HepG2 (cell line): ENCODE results near the gene TXN2. TPM values are rescaled to one million over a fixed set of nuclear protein-coding genes. Genes with fewer than 3 reads are reported as not detected.
A peak's percentile ranks its signal among the peaks of the same experiment; 100 is the strongest.

Source experiments
- ELF3 ChIP-seq: IDR thresholded peaks from 2 replicates; pipeline ENCODE4 v1.6.1; 2016; ENCODE audit warnings: missing genetic modification reagents, missing compliant biosample characterization
- GATA4 ChIP-seq: sonication (generic); IDR thresholded peaks from 2 replicates; pipeline ENCODE4 v1.6.1; 2016; ENCODE audit warnings: antibody characterized with exemption, low read depth, borderline replicate concordance
- MTF2 ChIP-seq: sonication (generic); formaldehyde crosslinking; IDR thresholded peaks from 2 replicates; pipeline ENCODE4 v1.5.0; 2020; ENCODE audit warnings: missing genetic modification reagents, borderline replicate concordance
- NBN ChIP-seq: fragments of 450-650 bp; conservative IDR thresholded peaks from 2 replicates; pipeline ENCODE4 v1.6.1; 2017
- NCOR1 ChIP-seq: fragments of 200-600 bp; sonication (generic); IDR thresholded peaks from 2 replicates; pipeline ENCODE4 v1.7.0; 2017; ENCODE audit warnings: antibody characterized with exemption, low read length, borderline replicate concordance
- PHF5A ChIP-seq: IDR thresholded peaks from one replicate; pipeline ENCODE4 v1.6.1; 2018; ENCODE audit warnings: low read depth, missing genetic modification reagents; ENCODE audit not compliant: unreplicated experiment
- PITX1 ChIP-seq: sonication (generic); formaldehyde crosslinking; IDR thresholded peaks from 2 replicates; pipeline ENCODE4 v1.5.1; 2020; ENCODE audit warnings: mild to moderate bottlenecking, missing genetic modification reagents
- SRSF4 ChIP-seq: fragments of 200-400 bp; formaldehyde crosslinking; IDR thresholded peaks from one replicate; pipeline ENCODE4 v1.6.1; 2018; ENCODE audit warnings: mild to moderate bottlenecking, low read depth, low read length, moderate library complexity; ENCODE audit not compliant: poor library complexity, severe bottlenecking
- TARDBP ChIP-seq: sonication (generic); formaldehyde crosslinking; IDR thresholded peaks from 2 replicates; pipeline ENCODE4 v1.8.0; 2022; ENCODE audit warnings: mild to moderate bottlenecking, missing genetic modification reagents
- XBP1 ChIP-seq: sonication (generic); formaldehyde crosslinking; IDR thresholded peaks from 2 replicates; pipeline ENCODE4 v1.5.0; 2020; ENCODE audit warnings: missing genetic modification reagents
- ZBTB10 ChIP-seq: sonication (generic); formaldehyde crosslinking; IDR thresholded peaks from 2 replicates; pipeline ENCODE4 v1.4.0; 2020; ENCODE audit warnings: missing genetic modification reagents, borderline replicate concordance
- ZEB1 ChIP-seq: IDR thresholded peaks from 2 replicates; pipeline ENCODE4 v1.6.1; 2012; ENCODE audit warnings: mild to moderate bottlenecking, low read depth, inconsistent platforms; ENCODE audit not compliant: insufficient replicate concordance
- ZMYM3 ChIP-seq: sonication (generic); formaldehyde crosslinking; IDR thresholded peaks from 2 replicates; pipeline ENCODE4 v1.5.1; 2020; ENCODE audit warnings: mild to moderate bottlenecking, missing genetic modification reagents
- ZMYM4 ChIP-seq: sonication (generic); formaldehyde crosslinking; IDR thresholded peaks from 2 replicates; pipeline ENCODE4 v1.8.1; 2023; ENCODE audit warnings: mild to moderate bottlenecking, missing genetic modification reagents
- ZNF12 ChIP-seq: sonication (generic); formaldehyde crosslinking; IDR thresholded peaks from 2 replicates; pipeline ENCODE4 v1.5.0; 2020; ENCODE audit warnings: missing genetic modification reagents
- ZNF296 ChIP-seq: sonication (generic); formaldehyde crosslinking; conservative IDR thresholded peaks from 2 replicates; pipeline ENCODE4 v1.5.0; 2020; ENCODE audit warnings: mild to moderate bottlenecking, missing genetic modification reagents
- ZNF335 ChIP-seq: sonication (generic); formaldehyde crosslinking; IDR thresholded peaks from 2 replicates; pipeline ENCODE4 v1.4.0; 2020; ENCODE audit warnings: missing genetic modification reagents
- ZNF678 ChIP-seq: sonication (generic); formaldehyde crosslinking; IDR thresholded peaks from 2 replicates; pipeline ENCODE4 v1.4.0; 2020; ENCODE audit warnings: mild to moderate bottlenecking, missing genetic modification reagents
- ZNF737 ChIP-seq: sonication (generic); formaldehyde crosslinking; IDR thresholded peaks from 2 replicates; pipeline ENCODE4 v1.5.0; 2020; ENCODE audit warnings: missing genetic modification reagents, mild to moderate bottlenecking, borderline replicate concordance
- ZNF777 ChIP-seq: sonication (generic); formaldehyde crosslinking; IDR thresholded peaks from 2 replicates; pipeline ENCODE4 v1.4.0; 2020; ENCODE audit warnings: missing genetic modification reagents
- ZSCAN30 ChIP-seq: sonication (generic); formaldehyde crosslinking; IDR thresholded peaks from 2 replicates; pipeline ENCODE4 v1.5.0; 2020; ENCODE audit warnings: mild to moderate bottlenecking, missing genetic modification reagents
- polyA plus RNA-seq, 8 experiments: library from polyadenylated mRNA; depleted of rRNA in 3 of 8; stranded (reverse) in 7 of 8; unstranded in 1 of 8; fragments of >200 nt; fragmentation: Illumina TruSeq in 4 of 8; extraction: Trizol in 4 of 8; gene quantifications; 2 replicates each; pipeline versions ENCODE4 v1.2.1 to v1.2.3, GENCODE V29; 2011 to 2016; ENCODE audit warnings: low read depth in 4 of 8, missing spikeins in 1 of 8, mixed read lengths in 1 of 8; ENCODE audit not compliant: insufficient read depth in 1 of 8
- total RNA-seq, 5 experiments: library from RNA; depleted of rRNA; stranded (reverse); fragments of >200 nt; fragmentation: Illumina TruSeq; extraction: Trizol; gene quantifications; 2 replicates each; pipeline ENCODE4 v1.2.3, GENCODE V29; 2016; ENCODE audit warnings: low read depth in 1 of 5
- TF ChIP-seq, protein P1 (sequence below): sonication (generic); formaldehyde crosslinking; IDR thresholded peaks from 2 replicates; pipeline ENCODE4 v1.8.0; 2022; ENCODE audit warnings: mild to moderate bottlenecking, missing genetic modification reagents
- TF ChIP-seq, protein P2 (sequence below): sonication (generic); formaldehyde crosslinking; IDR thresholded peaks from 2 replicates; pipeline ENCODE4 v1.5.1; 2020; ENCODE audit warnings: mild to moderate bottlenecking, missing genetic modification reagents

TXN2 gene
- total and polyA plus RNA-seq, 2 of the 13 experiments (the other 11 are each of a cell fraction or from before 2014, with no cell fraction given), result 41.4 to 109 TPM

DNA sequence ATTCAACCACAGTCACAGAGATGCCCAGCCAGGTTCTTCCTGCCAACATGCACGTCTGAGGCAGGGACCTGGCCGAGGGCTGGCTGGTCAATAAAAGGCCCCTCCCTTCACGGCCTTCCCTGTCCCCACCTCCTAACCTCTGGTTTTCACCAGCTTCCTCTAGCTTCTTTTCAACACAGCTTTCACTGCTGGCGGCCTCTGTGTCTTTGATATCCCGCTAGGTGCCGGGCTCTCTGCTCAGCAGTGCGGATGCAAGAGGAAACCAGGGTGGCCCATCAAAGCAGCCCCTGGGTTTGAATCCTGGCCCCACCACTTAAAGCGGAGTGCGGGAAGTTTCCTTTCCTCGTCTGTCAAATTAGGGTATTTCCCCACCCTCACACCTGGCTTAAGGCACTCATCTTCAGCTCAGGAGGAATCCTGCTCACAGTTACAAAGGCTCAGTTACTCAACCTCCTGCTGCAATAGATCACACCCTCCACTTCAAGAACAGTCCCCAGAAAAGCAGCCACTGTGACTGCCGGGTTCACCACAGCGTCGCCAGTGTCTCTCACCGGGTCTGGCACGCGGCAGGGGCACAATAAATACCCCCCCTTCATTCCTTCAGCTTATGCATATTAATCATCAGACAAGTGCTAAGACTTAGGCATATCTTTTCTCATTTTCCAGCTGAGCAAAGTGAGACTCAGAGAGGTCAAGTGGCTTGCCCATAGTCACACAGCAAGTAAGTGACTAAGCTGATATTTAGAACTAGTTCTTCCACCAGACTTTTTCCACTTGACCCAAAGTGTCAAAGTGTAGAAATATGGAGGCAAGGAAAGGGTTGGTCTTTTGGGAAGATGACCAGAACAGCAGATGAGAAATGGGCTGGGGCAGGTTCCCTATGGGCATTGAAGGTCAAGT, 45.7 kb downstream of the TXN2 start (continued):
- TF ChIP-seq ZBTB10 (peak; percentile 55; the same call in 1 of the 2 replicates), NCOR1 (no peak; the same call in 1 of the 2 replicates), PHF5A (CRISPR knock-in tag) (no peak), ZNF737 (CRISPR knock-in tag) (no peak), PITX1 (CRISPR knock-in tag) (peak; percentile 56; the same call in 1 of the 2 replicates), ZNF12 (no peak), NBN (no peak), ZEB1 (no peak), ELF3 (CRISPR knock-in tag) (peak; percentile 86), XBP1 (CRISPR knock-in tag) (peak; percentile 22; the same call in 1 of the 2 replicates), GATA4 (no peak), ZNF777 (CRISPR knock-in tag) (no peak), ZMYM4 (CRISPR knock-in tag) (no peak; the same call in 1 of the 2 replicates), ZSCAN30 (no peak), ZNF678 (no peak), ZMYM3 (CRISPR knock-in tag) (peak; percentile 97), TARDBP (peak; percentile 93), ZNF335 (CRISPR knock-in tag) (no peak), ZNF296 (CRISPR knock-in tag) (no peak), SRSF4 (no peak), MTF2 (CRISPR knock-in tag) (no peak)
- TF ChIP-seq, protein P1, sequence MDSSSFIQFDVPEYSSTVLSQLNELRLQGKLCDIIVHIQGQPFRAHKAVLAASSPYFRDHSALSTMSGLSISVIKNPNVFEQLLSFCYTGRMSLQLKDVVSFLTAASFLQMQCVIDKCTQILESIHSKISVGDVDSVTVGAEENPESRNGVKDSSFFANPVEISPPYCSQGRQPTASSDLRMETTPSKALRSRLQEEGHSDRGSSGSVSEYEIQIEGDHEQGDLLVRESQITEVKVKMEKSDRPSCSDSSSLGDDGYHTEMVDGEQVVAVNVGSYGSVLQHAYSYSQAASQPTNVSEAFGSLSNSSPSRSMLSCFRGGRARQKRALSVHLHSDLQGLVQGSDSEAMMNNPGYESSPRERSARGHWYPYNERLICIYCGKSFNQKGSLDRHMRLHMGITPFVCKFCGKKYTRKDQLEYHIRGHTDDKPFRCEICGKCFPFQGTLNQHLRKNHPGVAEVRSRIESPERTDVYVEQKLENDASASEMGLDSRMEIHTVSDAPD (CRISPR knock-in tag), result 0 out of 2 replicates have a peak, but pooled peaks have one; percentile 32
- TF ChIP-seq, protein P2, sequence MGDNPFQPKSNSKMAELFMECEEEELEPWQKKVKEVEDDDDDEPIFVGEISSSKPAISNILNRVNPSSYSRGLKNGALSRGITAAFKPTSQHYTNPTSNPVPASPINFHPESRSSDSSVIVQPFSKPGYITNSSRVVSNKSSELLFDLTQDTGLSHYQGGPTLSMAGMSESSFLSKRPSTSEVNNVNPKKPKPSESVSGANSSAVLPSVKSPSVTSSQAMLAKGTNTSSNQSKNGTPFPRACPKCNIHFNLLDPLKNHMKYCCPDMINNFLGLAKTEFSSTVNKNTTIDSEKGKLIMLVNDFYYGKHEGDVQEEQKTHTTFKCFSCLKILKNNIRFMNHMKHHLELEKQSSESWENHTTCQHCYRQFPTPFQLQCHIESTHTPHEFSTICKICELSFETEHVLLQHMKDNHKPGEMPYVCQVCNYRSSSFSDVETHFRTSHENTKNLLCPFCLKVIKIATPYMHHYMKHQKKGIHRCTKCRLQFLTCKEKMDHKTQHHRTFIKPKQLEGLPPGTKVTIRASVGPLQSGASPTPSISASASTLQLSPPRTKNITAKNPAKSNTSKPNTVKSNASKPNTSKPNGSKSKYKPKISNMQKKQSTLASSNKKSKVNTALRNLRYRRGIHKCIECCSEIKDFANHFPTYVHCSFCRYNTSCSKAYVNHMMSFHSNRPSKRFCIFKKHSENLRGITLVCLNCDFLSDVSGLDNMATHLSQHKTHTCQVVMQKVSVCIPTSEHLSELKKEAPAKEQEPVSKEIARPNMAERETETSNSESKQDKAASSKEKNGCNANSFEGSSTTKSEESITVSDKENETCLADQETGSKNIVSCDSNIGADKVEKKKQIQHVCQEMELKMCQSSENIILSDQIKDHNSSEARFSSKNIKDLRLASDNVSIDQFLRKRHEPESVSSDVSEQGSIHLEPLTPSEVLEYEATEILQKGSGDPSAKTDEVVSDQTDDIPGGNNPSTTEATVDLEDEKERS (CRISPR knock-in tag), result peak; percentile 11; the same call in 1 of the 2 replicates
